ENCODE measurements around the gene KNSTRN.

GRCh38 chr15:40379374-40379773 is 3.1 kb upstream of the KNSTRN start:
- TF ChIP-seq POLR2A (IDR thresholded peaks at IDR 0.05; ENCODE audit: low read depth, low read length) (no peak), POLR2AphosphoS5 (IDR thresholded peaks at IDR 0.05; ENCODE audit: low read depth, low read length) (no peak), TAF1 (IDR thresholded peaks at IDR 0.05; ENCODE audit: low read depth, low read length) (no peak)
